Measurements from ENCODE around the gene SLC1A6.
"Not testable (repeated sequence)": the region's sequence is repeated elsewhere in the genome, so short reads cannot be mapped to it uniquely, and the experiment has no call there.

The SLC1A6 gene

DNA sequence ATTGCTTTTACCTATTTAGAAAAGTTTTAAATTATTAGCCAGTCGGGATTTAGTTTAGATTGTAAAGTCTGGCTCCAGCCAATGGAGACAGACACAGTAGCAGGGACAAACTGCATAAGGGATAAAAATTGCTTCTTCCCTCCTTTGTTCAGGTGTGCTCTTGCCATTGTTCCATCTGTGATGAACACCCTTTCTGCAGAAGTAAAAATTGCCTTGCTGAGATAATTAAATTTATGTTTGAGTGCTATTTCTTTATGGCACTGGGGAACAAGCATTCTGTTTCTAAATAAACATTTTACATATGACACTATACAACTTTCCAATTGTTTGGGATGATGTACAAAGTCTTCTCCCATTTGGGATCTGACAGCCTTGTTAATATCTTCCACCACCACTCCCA is 20.4 kb downstream of the SLC1A6 start:
- DNase-seq (ENCODE audit: low read depth in 4 of 4, low spot score in 1 of 4) = no peak

DNA sequence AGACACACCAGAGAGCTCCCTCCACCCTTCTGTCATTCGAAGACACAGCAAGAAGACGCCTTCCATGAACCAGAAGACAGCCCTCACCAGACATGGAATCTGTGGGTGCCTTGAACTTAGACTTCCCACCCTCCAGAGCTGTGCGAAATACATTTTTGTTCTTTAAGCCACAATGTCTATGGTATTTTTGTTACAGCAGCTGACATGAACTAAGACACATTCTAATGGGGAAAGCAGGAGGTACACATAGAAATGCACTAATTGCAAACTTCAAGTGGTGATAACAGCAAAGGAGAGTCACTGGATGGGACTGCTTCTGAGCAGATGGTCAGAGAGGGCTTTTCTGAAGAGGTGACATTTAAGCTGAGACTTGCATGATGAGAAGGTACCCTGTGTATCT is 22.2 kb downstream of the SLC1A6 start:
- no peak for DNase-seq (ENCODE audit: low read depth in 4 of 4, low spot score in 1 of 4)

DNA sequence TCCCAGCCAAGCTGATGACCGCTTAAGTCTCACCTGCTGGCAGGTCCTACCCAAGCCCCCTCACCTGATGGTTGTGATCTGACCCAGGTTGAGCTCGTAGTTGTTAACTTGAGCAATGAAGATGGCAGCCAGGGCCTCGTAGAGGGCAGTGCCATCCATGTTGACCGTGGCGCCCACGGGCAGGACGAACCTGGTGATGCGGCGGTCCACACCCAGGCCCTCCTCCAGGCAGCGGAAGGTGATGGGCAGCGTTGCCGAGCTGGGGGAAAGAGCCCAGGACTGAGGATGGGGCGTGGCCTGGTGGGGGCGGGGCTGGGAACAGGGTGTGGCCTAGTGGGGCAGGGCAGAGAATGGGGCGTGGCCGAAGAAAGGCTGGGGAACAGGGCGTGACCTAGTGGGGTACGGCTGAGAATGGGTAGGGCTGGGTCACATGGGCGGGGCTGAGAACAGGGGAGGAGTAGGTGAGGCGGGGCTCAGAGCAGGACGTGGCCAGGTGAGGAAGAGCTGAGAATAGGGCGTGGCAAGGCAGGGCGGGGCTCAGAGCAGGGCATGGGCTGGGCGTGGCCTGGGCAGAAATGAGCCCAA is 25.5 kb downstream of the SLC1A6 start:
- no peak for DNase-seq (ENCODE audit: low read depth in 4 of 4, low spot score in 1 of 4)

DNA sequence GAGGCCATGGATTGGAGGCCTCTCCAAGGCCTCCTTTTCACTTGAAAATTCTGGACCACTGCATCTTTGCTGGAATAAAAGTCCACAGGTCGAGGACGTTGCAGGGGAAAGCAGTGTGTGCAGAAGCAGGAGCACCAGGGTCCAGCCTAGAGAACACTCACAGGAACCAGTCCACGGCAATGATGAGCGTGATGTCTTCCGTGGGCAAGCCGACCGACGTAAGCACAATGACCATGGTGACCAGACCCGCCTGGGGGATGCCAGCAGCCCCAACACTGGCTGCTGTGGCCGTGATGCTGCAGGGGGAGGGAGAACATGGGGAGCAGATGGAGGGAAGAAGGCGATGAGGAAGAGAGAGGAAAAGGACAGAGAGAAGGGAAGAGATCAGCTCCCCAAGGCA is 26.9 kb downstream of the SLC1A6 start:
- no peak for DNase-seq (ENCODE audit: low read depth in 4 of 4, low spot score in 1 of 4)

DNA sequence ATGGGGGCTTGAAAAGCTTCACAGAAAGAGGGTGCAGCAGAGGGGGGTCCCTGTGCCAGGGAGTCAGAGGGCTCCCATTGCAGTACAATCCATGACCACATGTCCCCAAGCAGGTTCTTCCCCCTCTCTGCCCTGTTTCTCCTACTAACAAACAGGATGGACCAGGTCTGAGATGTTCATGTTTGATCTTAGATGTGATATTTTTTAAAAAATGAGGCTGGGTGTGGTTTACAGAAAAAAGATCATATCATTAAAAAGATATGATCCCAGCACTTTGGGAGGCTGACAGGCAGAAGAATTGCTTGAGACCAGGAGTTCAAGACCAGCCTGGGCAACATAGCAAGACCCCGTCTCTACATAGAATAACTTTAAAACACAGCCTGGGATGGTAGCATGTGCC is 29.2 kb downstream of the SLC1A6 start:
- no peak for DNase-seq (ENCODE audit: low read depth in 4 of 4, low spot score in 1 of 4)

DNA sequence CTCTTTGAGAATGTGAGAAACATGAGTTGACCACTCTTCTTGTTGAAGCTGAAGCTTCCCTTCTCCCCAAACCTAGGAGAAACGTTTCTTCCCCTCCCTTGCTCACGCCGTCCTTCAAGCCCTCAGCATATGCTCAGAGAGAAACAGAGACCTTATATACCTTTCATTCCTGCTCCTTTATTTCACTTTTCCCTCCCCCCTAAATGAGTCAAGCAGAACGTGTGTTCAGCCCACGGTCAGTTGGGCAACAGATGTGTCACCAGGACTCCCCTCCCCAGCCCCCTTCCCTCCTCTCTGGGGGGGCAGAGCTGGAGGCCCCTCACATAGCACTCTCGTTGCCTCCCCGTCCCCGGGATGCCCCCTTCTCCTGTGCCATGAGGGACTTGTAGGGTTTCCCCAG is 29.8 kb downstream of the SLC1A6 start:
- no peak for DNase-seq (ENCODE audit: low read depth in 4 of 4, low spot score in 1 of 4)

DNA sequence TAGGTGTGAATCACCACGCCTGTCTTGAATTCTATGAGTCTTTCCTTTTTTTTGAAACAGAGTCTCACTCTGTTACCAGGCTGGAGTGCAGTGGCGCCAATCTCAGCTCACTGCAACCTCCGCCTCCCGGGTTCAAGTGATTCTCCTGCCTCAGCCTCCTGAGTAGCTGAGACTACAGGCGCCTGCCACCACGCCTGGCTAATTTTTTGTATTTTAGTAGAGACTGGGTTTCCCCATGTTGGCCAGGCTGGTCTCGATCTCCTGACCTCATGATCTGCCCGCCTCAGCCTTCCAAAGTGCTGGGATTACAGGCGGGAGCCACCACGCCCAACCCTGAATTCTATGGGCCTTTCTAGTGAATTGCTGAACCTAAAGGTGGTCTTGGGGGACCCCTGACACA is 30.3 kb downstream of the SLC1A6 start:
- not testable (repeated sequence) for DNase-seq (ENCODE audit: low read depth in 4 of 4, low spot score in 1 of 4)

DNA sequence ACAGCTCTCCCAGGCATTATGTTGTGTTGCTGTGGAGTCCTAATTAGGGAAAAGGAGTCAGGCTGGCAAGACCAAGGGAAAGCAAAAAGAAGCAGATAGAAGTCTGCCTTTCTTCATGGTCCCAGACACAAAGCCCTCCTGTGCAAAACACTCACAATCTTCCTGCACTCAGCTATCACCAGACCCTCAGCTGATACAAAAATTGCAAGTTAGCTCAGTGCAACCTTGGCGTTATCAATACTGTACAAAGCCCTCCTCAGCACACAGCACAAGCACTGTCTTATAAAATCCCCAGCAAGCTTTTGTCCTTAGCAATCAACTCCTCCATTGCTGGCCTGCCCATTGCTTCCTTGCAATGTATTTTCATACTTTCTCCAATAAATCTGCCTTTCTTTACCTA is 35.2 kb downstream of the SLC1A6 start:
- no peak for DNase-seq (ENCODE audit: low read depth in 4 of 4, low spot score in 1 of 4)

DNA sequence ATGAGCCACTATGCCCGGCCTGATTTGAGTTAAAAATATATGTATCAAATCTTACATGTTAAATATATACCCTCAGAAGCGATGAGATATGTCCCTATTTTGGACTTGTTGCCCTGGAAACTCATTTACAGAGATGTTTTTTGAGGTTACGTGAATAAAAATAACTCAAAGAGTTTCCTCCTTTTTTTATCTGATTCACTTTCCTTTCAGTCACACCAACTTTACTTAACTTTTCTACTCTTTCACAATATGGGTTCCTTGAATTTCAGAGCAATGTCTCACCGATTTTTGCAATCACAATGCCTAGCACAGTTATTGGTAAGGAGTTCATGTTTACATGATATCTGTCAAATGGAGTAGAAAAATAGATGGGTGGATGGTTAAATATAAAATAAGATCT is 36.1 kb downstream of the SLC1A6 start:
- DNase-seq (ENCODE audit: low read depth in 4 of 4, low spot score in 1 of 4) = no peak

DNA sequence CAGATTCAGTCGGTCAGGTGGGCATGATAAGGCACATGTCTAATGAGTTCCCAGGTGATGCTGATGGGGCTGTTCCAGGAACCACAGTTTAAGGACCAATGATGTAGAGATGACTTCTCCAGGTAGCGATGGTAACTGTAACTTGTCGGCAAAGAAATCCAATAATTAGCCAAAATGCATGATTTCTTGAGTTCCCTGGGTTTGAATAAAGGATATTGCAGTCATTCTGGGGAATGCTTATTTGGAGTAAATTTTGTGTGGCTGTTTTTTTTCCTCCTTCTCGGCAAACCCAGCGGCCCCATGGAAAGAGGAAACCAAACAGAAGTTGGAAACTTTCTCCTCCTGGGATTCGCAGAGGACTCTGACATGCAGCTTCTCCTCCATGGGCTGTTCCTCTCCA is 38.5 kb downstream of the SLC1A6 start, which contains the start of gene OR7C2:
Gene OR7C2 (plus strand): TSS at position 301 of the 400 bp plus-strand sequence. CDS start 0 bp downstream, at position 301.
- no peak for DNase-seq (ENCODE audit: low read depth in 4 of 4, low spot score in 1 of 4)

DNA sequence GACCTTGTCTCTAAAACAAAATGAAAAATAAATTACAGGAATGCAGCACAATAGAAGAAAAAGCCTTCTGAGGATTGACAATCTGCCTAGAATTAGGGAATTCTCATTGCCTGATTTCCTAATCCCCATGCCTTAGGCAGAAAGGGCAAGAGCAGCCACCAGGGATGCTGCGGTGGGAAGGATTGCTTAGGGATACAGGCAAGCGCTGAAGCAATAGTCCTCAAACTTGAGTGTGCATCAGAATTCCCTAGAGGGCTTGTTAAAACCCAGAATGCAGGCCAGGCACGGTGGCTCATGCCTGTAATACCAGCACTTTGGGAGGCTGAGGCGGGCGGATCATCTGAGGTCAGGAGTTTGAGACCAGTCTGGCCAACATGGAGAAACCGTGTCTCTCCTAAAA is 39.4 kb downstream of the SLC1A6 start:
- DNase-seq (ENCODE audit: low read depth in 4 of 4, low spot score in 1 of 4) = no peak

DNA sequence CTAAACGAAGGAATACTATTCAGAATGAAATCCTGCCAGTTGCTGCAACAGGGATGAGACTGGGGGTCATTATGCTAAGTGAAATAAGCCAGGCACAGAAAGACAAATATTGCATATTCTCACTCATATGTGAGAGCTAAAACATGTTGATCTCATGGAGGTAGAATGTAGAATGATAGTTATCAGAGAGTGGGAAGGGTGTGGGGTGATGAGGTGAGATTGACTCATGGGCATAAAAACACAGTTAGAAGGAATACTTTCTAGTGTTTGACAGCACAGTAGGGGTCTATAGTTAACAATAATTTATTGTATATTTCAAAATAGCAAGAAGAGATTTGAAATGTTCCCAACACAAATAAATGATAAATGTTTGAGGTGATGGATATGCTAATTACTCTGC is 46.2 kb downstream of the SLC1A6 start:
- no peak for DNase-seq (ENCODE audit: low read depth in 4 of 4, low spot score in 1 of 4)

DNA sequence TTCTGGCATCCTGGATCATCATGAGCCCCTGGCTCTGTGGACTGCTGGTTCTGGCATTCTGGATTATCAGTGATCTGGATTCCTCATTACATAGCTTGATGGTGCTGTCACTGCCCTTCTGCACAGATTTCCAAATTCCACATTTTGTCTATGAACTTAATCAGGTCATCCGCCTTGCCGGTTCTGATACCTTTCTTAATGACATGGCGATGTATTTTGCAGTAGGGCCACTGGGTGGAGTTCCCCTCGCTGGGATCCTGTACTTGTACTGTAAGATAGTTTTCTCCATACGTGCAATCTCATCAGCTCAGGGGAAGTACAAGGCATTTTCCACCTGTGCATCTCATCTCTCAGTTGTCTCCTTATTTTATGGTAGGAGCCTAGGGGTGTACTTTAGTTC is 62.8 kb downstream of the SLC1A6 start:
- no peak for DNase-seq (ENCODE audit: low read depth in 4 of 4, low spot score in 1 of 4)

DNA sequence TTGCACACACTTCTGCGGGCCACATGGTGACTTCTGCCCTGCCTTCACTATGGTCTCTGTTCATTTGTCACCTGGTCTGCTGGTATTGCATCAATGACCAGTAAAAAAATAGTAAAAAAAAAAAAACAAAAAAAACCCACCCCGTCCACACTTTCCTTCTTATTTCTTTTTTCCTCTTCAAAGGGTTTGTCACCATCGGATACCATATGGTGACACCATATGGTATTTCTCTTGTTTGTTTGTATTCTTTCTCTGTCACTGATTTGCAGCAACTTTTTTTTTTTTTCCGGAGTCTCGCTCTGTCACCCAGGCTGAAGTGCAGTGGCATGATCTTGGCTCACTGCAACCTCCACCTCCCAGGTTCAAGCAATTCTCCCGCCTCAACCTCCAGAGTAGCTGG is 64.5 kb downstream of the SLC1A6 start:
- no peak for DNase-seq (ENCODE audit: low read depth in 4 of 4, low spot score in 1 of 4)

DNA sequence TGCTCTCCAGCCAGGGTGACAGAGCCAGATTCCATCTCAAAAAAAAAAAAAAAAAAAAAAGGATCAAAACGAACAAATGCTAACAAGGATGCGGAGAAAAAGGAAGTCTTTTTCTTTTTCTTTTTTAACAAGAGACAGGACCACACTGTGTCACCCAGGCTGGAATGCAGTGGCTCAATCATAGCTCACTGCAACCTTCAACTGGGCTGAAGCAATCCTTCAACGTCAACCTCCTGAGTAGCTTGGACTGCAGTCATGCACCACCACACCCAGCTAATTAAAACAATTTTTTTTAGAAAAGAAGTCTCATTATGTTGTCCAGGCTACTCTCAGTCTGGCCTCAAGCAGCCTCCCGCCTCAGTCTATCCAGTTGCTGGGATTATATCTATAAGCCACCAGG is 73.0 kb downstream of the SLC1A6 start:
- DNase-seq (ENCODE audit: low read depth in 4 of 4, low spot score in 1 of 4) = no peak

DNA sequence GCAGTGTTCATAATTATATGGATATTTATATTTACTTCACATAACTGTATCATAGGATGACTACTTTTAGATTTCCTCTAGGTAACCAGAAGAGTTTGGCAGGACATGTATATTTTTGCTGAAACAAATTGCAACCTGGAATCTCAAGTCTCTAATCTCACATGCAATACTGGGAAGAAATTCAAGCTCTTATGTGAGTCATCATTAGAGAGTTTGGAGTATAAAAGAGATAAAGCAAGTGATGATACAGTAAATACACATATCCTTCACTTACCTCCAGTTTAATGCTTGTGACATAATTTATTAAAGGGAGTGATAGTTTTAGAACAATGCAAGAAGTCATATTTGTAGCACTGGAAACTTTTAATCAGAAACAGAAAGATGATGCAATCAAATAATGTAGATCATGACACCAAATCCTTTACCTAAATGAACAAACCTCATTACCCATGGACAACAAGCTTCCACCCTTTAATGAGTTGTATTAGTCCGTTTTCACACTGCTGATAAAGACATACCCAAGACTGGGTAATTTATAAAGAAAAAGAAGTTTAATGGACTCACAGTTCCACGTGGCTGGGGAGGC is 77.9 kb downstream of the SLC1A6 start:
- DNase-seq (ENCODE audit: low read depth in 4 of 4, low spot score in 1 of 4) = no peak
